GM23338 (cell line): ENCODE measurements around the gene NRG3. TPM values are rescaled to one million over a fixed set of nuclear protein-coding genes. Genes with fewer than 3 reads are reported as not detected.

ENCODE experiments used
- ATAC-seq: fragments of 200-7000 bp; cut with Tn5 transposase; 3 replicates; pipeline ENCODE4 v1.9.1; 2020
- DNase-seq: peaks from one replicate; pipeline ENCODE4 v3.0.0-alpha.2; 2015; ENCODE audit warnings: low spot score
- H2AFZ ChIP-seq: fragments of 200-600 bp; sonication (generic); 2 replicates; pipeline ENCODE4 v1.8.0; 2016; ENCODE audit warnings: antibody characterized with exemption, mild to moderate bottlenecking, moderate library complexity
- H3F3A ChIP-seq: fragments of 200-600 bp; sonication (generic); replicated peaks from 2 replicates; pipeline ENCODE4 v1.8.0; 2017; ENCODE audit warnings: antibody characterized with exemption, mixed run types, low read depth
- H3K27ac ChIP-seq: fragments of 200-600 bp; sonication (generic); 2 replicates; pipeline ENCODE4 v1.6.1; 2016; ENCODE audit warnings: low read depth
- H3K27me3 ChIP-seq: fragments of 200-600 bp; sonication (generic); 2 replicates; pipeline ENCODE4 v1.8.0; 2016; ENCODE audit warnings: mild to moderate bottlenecking, mixed run types, moderate library complexity; ENCODE audit not compliant: insufficient read depth
- H3K36me3 ChIP-seq: fragments of 200-600 bp; sonication (generic); 2 replicates; pipeline ENCODE4 v1.8.0; 2016; ENCODE audit warnings: mild to moderate bottlenecking; ENCODE audit not compliant: insufficient read depth
- H3K4me1 ChIP-seq: fragments of 200-600 bp; sonication (generic); 2 replicates; pipeline ENCODE4 v1.8.0; 2016; ENCODE audit warnings: mild to moderate bottlenecking, moderate library complexity; ENCODE audit not compliant: insufficient read depth
- H3K4me2 ChIP-seq: fragments of 200-600 bp; sonication (generic); 2 replicates; pipeline ENCODE4 v1.7.1; 2017; ENCODE audit warnings: mixed run types
- H3K4me3 ChIP-seq: fragments of 200-600 bp; sonication (generic); 2 replicates; pipeline ENCODE4 v1.6.1; 2016; ENCODE audit warnings: mixed run types
- H3K79me2 ChIP-seq: fragments of 200-600 bp; sonication (generic); replicated peaks from 2 replicates; pipeline ENCODE4 v1.8.0; 2017; ENCODE audit warnings: mild to moderate bottlenecking; ENCODE audit not compliant: insufficient read depth
- H3K9me2 ChIP-seq: fragments of 200-600 bp; sonication (generic); 2 replicates; pipeline ENCODE4 v1.8.0; 2017; ENCODE audit not compliant: insufficient read depth
- H4K20me1 ChIP-seq: fragments of 200-600 bp; sonication (generic); replicated peaks from 2 replicates; pipeline ENCODE4 v1.8.0; 2017; ENCODE audit warnings: mild to moderate bottlenecking; ENCODE audit not compliant: insufficient read depth
- H3K27ac Mint-ChIP-seq: 2 replicates; pipeline ENCODE4 v1.8.0; 2020; ENCODE audit warnings: inconsistent platforms, mild to moderate bottlenecking, moderate library complexity, mixed read lengths
- H3K27me3 Mint-ChIP-seq: 3 replicates; pipeline ENCODE4 v1.8.0; 2022; ENCODE audit warnings: low read depth, mild to moderate bottlenecking, moderate library complexity, mixed read lengths, inconsistent platforms; ENCODE audit not compliant: insufficient read depth, poor library complexity
- H3K36me3 Mint-ChIP-seq: 3 replicates; pipeline ENCODE4 v1.8.0; 2021; ENCODE audit warnings: low read depth, mild to moderate bottlenecking, inconsistent platforms, moderate library complexity, mixed read lengths
- H3K4me1 Mint-ChIP-seq: 3 replicates; pipeline ENCODE4 v1.8.0; 2020; ENCODE audit warnings: mild to moderate bottlenecking, inconsistent platforms, mixed read lengths
- H3K4me3 Mint-ChIP-seq: 3 replicates; pipeline ENCODE4 v1.8.0; 2021; ENCODE audit warnings: moderate library complexity, mild to moderate bottlenecking, inconsistent platforms, mixed read lengths
- H3K9me3 Mint-ChIP-seq: 3 replicates; pipeline ENCODE4 v1.8.0; 2020; ENCODE audit warnings: moderate library complexity, mild to moderate bottlenecking, inconsistent platforms, mixed read lengths
- CREB1 ChIP-seq: fragments of 250-450 bp; sonication (Bioruptor Pico); IDR thresholded peaks from 2 replicates; pipeline ENCODE4 v1.5.0; 2020; ENCODE audit warnings: low read depth, mild to moderate bottlenecking, moderate library complexity
- CTCF ChIP-seq, 2 experiments: fragments of 200-600 bp in 1 of 2; sonication (generic) in 1 of 2; conservative IDR thresholded peaks; 2 replicates each; pipeline versions ENCODE4 v1.5.1 to v1.6.1; 2016 to 2017; ENCODE audit warnings: antibody characterized with exemption in 2 of 2, low read depth in 2 of 2, mild to moderate bottlenecking in 2 of 2, moderate library complexity in 1 of 2
- ETS1 ChIP-seq: IDR thresholded peaks from 2 replicates; pipeline ENCODE4 v1.6.1; 2016; ENCODE audit warnings: antibody characterized with exemption
- EZH2 ChIP-seq: fragments of 200-600 bp; sonication (generic); IDR thresholded peaks from one replicate; pipeline ENCODE4 v1.8.0; 2017; ENCODE audit warnings: antibody characterized with exemption, mild to moderate bottlenecking, low read depth; ENCODE audit not compliant: unreplicated experiment
- JUNB ChIP-seq: IDR thresholded peaks from one replicate; pipeline ENCODE4 v1.6.1; 2016; ENCODE audit warnings: antibody characterized with exemption; ENCODE audit not compliant: unreplicated experiment
- NANOG ChIP-seq: IDR thresholded peaks from 2 replicates; pipeline ENCODE4 v1.6.1; 2016; ENCODE audit warnings: antibody characterized with exemption, borderline replicate concordance
- POLR2AphosphoS5 ChIP-seq: IDR thresholded peaks from 2 replicates; pipeline ENCODE4 v1.6.1; 2016; ENCODE audit warnings: antibody characterized with exemption, low read depth
- REST ChIP-seq: IDR thresholded peaks from one replicate; pipeline ENCODE4 v1.6.1; 2018; ENCODE audit warnings: antibody characterized with exemption; ENCODE audit not compliant: unreplicated experiment
- ZNF331 ChIP-seq: fragments of 250-450 bp; sonication (Bioruptor Pico); IDR thresholded peaks from 2 replicates; pipeline ENCODE4 v1.5.0; 2020; ENCODE audit warnings: low read depth, mild to moderate bottlenecking, moderate library complexity
- ZNF462 ChIP-seq: fragments of 250-450 bp; sonication (Bioruptor Pico); IDR thresholded peaks from 2 replicates; pipeline ENCODE4 v1.5.0; 2020; ENCODE audit warnings: mild to moderate bottlenecking, moderate library complexity
- polyA plus RNA-seq: library from polyadenylated mRNA; unstranded; fragments of >200 nt; fragmentation: Nextera tagmentation; extraction: Ambion mirVana; gene quantifications from 2 replicates; pipeline ENCODE4 v1.2.1, GENCODE V29; 2016
- total RNA-seq: library from RNA; depleted of rRNA; stranded (reverse); fragments of >200 nt; shearing (Covaris generic); gene quantifications from 2 replicates; pipeline ENCODE4 v1.2.3, GENCODE V29; 2014

The NRG3 gene
- total and polyA plus RNA-seq, 2 experiments from 2014 or later = 1.9 to 3.9 TPM

GRCh38 chr10:82249141-82249540 is 374.1 kb downstream of the NRG3 start (continued):
- no peak for TF ChIP-seq ETS1
- TF ChIP-seq CREB1 = no peak
- TF ChIP-seq ZNF331 (CRISPR knock-in tag) = no peak

GRCh38 chr10:82251222-82251906 is 376.4 kb downstream of the NRG3 start:
- Mint-ChIP-seq H3K9me3 (no peaks in the 10 kb centered on the region), H3K27ac (peak overlapping the region; percentile 38), H3K36me3 (no peaks in the 10 kb centered on the region), H3K4me3 (no peak overlapping the region), H3K4me1 (peaks cover 29% of the 10 kb centered on the region), H3K27me3 (no peaks in the 10 kb centered on the region)
- Histone ChIP-seq H3K4me2 (no peak overlapping the region), H3K27me3 (no peaks in the 10 kb centered on the region), H3K4me3 (no peak overlapping the region), H3K4me1 (peaks cover 10% of the 10 kb centered on the region; the same call in 1 of the 2 replicates), H3F3A (no peaks in the 10 kb centered on the region), H3K79me2 (no peaks in the 10 kb centered on the region), H3K36me3 (peaks cover 5% of the 10 kb centered on the region; the same call in 1 of the 2 replicates), H3K27ac (no peak overlapping the region), H3K9me2 (peaks cover 8% of the 10 kb centered on the region; the same call in 1 of the 2 replicates), H2AFZ (no peak overlapping the region), H4K20me1 (no peaks in the 10 kb centered on the region)
- ATAC-seq (peak; percentile 78), DNase-seq (peak; percentile 17)
- no peak for TF ChIP-seq REST
- no peak for TF ChIP-seq JUNB
- no peak for TF ChIP-seq ZNF331 (CRISPR knock-in tag)
- TF ChIP-seq EZH2 = no peak
- no peak for TF ChIP-seq NANOG
- no peak for TF ChIP-seq POLR2AphosphoS5
- no peak for TF ChIP-seq ETS1
- TF ChIP-seq CTCF (conservative IDR thresholded peaks at IDR 0.05; ENCODE audit: low read depth in 2 of 2) = no peak
- no peak for TF ChIP-seq CREB1
- peak; percentile 92 for TF ChIP-seq ZNF462 (CRISPR knock-in tag)
